Kidney glomerular epithelial cell (primary cell): ENCODE results near the gene ZFC3H1.
A peak's percentile ranks its signal among the peaks of the same experiment; 100 is the strongest.

ENCODE experiments used
- DNase-seq: peaks from one replicate; lab custom pipeline; 2025; lab: John Stamatoyannopoulos, UW

ZFC3H1 gene

DNA sequence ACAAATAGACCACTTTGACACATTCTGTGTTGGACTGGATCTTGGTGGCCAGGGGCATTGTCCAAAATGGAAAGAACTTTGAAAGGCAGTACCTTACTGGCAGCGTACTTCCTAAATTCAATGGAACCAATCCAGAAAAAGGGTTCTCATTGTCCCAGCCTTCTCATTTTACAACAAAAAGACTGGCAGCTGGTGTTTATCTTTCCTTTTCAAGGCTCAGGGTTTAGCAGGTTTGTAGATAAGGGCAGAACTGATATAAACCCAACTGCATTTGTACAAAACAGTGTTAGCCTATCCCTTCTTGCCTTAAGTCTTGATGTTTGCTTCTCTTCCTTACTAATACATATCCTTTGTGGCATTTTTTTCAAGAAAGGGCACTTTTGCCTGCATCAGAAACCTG is 8.2 kb upstream of the ZFC3H1 start:
- no peak for DNase-seq

DNA sequence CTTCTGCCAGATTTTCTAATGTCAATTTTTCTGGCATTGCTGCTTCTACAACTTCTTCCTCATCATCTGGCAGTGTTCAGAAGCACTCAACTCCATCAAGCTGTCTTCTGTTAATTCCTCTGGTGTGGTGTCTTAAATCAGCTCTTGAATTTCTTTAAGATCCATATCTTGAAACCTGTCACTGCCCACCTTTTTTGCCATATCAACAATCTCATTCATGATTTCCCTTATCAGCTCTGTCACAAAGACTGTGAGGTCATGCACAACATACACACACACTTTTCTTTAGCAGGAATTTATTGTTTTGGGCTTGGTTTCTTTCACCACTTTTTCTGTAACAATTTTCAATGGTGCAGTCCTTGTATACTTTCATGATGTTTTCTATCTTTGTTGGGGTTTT is 7.7 kb upstream of the ZFC3H1 start:
- no peak for DNase-seq

DNA sequence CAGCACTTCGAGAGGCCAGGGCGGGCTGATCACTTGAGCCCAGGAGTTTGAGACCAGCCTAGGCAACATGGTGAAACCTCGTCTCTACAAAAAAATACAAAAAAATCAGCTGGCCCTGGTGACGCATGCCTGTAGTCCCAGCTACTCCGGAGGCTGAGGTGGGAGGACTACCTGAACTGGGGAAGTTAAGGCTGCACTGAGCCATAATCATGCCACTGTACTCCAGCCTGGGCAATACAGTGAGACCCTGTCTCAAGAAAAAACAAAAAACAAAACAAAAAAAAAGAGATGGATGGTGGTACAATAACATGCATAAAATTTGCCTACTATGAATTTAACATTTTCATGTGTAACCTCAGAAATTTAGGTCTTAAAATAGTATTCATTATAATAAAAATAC is 2.6 kb upstream of the ZFC3H1 start:
- DNase-seq: no peak

DNA sequence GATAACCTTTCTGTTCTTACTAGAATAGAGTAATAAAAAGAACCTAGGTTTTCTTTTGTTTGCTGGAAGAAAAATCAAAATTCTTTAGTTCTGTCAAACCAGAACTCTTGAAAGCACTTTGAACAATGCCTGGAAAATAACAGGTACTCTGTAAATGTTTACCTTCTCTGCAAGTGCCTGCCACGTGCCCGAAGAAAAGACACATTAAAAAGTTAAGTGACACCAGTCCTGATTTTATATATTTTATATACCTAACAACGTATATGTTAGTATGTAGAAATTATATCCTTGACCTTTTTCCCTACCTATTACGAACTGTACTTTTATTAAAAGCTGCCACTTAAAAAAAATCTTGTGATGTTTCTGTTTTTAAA is 1.4 kb upstream of the ZFC3H1 start:
- no peak for DNase-seq

DNA sequence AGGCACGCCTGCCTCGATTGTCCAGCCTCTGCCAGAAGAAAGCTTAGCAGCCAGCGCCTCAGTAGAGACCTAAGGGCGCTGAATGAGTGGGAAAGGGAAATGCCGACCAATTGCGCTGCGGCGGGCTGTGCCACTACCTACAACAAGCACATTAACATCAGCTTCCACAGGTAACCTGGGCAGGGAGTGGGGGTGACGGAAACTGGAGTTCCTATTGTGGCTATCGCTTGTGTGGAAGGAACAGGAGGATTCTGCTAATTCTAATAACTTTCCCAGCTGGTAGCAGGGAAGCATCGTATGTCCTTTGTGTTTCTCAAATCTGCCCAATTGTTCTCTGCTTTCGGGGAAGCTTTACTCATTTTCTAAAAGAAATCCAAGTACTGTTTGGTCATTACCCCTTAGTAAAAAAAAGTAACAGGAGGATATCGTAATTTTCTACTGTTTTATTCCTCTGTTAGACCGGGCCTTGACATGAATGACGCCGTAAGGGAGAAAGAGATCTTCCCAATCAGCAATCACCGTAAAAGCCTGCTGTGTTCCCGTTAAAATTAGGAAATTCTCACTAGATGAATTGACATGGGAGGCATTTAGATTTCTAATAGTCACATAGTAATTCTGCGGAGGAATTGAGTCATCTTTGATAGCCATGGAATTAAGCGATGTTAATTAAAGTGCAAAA is 902 bp upstream of the ZFC3H1 start:
- DNase-seq: peak; percentile 42

DNA sequence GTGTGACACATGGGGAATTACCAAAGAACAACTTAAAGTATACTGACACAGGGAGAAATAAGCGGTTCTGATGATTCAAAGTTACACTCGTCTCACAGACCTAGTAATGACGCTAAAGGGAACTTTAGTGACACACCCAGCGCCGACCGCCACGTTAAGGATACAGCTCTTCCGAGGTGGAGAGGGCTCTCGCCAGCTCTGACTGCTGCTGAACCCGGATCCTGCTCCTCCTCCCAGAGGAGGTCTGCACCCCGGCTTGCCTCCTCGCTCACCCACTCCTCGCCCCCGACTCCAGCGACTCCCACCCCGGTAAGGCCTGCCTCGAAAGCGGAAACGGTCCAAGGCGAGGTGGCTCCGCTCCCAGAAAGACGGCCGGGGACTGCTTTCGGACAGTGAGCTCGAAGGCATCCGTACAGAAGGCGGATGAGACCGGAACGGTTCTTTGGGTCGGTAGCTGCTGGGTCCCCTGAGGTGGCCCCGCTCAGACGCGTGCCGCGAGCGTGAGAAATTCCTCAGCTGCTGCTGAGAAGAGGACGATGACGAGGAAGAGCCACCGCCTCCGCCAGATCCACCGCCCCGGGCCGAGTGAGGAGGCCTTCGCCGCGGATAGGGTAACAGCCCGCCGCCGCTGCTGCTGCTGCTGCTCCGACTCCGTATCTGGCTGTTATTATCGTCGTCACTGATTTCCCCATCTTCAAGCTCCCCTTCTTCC is 643 bp downstream of the ZFC3H1 start:
- DNase-seq: no peak

DNA sequence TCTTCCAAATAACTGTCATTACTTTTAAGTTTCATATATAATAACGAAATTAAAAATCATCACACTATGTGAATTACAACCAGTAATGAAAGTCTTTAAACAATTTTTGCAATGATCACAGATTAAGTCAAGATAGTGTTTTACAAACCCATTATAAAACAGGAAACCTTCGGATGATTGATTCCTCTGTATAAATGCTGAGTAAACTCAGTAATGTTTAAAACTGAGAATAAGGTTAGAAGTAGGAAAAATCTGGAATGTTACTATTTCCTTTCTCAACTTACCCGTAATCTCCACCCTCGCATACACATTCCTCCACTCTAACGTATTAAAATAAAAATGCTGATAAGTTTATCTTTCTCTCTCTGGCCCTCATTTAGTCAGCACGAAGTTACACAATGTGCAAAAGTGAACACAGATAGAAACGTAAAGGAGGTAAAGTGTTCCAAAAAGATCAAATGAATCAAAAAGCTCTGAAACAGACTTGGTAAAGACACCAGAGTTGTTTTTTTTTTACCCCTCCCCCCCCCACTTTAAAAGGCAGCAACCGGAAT is 1.6 kb downstream of the ZFC3H1 start:
- DNase-seq: no peak

DNA sequence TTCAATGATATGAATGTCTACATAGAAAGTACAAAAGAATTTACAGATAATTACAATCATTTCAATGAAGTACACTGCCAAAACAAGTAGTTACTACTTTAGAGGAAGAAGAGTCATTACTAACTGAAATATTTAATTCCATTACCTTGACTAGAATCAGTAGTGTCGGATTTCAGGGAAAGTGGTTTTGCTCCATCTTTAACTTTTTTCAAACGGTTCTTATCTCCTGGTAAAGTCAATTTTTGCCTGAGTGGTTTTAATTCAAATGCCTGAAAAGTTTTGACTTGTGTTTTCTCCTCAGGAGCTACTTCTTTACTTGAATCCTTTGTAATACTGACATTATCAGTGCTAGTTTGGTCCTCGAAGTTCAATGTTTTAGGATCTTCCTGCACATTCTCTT is 6.9 kb downstream of the ZFC3H1 start:
- no peak for DNase-seq

DNA sequence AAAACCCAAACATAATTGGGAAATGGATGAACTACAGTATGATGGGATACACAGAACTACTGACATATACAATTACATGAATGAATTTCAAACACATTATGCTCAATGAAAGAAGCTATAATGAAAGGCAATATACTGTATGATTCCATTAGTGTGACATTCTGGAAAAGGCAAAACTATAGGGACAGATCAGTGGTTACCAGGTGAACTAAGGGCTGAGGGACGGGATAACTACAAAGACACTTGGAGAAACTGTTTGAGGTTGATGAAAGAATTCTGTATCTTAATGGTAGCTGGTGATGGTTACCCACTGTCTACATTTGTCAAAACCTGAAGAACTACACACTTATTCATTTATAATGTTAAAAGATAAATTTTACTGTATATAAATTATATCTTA is 7.7 kb downstream of the ZFC3H1 start:
- DNase-seq: no peak

DNA sequence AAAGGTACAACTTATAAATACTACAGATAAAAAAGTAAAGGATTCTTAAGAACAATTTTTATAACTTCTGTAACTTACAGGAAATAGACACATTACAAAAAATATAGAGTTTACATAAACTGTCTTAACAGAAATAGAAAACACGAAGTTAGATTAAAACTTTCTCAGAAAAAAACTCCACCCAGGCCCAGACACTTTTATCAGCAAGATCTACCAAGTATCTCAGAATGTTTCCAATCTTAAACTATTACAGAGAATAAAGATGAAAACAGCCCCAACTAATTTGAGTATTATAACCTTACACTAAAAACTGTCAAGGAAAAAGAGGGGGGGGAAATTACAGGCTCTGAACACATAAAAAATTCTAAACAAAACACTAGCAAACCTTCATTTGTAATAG is 8.2 kb downstream of the ZFC3H1 start:
- DNase-seq: no peak

DNA sequence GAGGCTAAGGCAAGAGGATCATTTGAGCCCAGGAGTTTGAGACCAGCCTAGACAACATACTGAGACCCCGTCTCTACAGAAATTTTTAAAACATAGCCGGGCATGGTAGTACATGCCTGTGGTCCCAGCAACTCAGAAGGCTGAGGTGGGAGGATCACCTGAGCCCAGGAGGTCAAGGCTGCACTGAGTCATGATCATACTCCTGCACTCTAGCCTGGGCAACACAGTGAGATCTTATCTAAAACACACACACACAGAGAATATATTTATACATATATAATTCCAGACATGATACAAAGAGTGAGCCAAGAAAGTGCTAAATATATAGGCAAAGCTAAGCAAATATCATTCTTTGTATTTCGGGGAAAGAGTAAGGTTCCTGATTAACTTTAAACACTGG is 9.4 kb downstream of the ZFC3H1 start:
- no peak for DNase-seq

DNA sequence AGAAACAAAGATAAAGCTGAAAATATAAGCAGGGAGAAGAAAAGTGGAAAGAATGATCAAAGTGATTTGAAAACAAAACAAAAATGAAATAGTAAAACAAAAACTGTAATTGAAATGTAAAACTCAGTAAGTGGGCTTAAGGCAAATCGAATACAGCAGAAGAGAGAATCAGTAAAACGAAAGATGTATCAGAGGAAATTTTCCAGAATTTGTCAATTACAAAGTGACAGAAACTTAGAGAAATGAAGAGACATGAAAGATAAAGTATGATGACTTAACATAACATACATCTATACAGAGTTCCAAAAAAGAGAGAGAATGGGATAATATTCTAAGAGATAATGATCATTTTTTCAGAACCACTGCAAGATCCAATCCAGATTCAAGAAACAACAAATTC is 10.5 kb downstream of the ZFC3H1 start:
- no peak for DNase-seq

DNA sequence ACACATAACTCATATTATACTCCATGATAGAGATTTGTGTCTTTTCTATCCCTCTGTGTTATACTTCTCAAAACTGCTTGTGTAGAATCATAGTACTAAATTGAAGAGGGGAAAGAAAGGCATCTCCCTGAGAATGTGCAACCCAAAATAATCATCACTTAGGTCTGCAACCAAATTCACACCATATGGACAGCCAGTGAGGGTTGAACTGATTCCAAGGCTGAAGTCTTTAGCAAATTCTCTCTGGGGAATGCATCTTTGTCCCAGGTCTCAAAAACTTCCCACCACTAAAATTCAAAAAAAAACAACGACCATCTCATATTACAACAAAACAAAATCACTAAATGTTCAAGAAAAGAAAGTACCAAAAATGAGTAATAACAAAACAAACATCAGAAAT is 11.0 kb downstream of the ZFC3H1 start:
- DNase-seq: no peak

DNA sequence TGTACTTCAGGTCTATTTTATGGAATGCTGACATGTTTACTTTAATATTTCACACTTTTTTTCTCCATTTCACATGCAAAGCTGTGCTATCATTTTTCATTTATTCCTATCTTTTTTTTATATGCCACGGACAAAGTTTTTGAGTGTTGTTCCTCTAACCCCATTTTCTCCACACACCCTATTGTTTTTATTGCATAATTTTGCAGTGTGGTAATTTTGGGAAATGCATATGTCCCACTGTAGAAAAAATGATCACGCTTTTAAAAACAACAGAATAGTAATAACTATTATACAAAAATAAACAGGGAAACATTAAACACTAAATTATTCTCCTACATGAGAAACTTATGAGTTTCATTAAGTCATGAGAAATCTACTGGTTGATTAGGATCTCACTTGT is 14.2 kb downstream of the ZFC3H1 start:
- DNase-seq: no peak

DNA sequence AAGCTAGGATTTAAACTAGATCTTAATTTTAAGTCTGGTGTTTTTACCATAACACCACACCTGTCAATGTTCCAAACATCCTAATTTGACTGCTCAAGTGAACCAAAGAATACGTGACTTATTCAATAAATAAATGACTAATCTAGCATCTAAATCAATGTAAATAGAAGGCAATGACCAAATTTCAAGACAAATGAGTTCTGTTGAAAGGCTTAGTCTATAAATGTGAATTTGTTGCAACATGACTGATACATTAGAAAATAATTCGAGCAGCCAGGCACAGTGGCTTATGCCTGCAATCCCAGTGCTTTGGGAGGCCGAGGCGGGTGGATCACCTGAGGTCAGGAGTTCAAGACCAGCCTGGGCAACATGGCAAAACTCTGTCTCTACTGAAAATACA is 15.1 kb downstream of the ZFC3H1 start:
- no peak for DNase-seq

DNA sequence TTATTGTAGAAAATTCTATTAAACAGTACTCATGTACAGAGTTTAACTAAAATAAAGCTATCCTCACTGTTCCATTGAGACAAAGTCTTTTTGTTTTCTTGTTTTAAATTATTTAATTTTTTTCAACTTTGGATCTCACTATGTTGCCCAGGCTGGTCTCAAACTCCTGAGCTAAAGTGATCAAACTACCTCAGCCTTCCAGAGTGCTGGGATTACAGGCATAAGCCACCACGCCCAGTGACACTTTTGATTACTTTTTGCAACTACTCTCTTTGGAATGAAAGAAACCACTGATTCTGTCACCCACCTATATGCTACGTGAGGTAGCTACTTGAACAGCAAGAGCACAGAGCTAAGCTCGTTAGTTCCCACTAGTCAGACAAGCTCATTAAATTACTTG is 17.1 kb downstream of the ZFC3H1 start:
- DNase-seq: no peak

DNA sequence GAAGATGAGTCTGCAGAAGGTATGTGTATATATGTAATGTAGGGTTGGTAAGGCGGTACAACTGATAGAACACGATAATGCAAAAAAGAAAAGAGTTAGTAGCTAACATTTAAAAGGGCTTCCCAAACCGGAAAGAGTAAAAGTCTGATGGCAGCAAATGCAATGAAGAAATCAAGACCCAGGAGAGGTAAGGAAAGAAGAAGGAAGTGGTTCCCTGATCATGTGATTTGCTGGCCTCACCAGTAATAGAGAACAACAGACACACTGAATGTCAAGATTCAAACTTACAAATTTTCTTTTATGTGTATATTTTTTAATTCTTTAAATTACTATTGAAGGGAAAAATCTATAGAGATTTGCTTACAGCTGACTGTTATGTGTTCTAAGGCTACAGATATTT is 18.4 kb downstream of the ZFC3H1 start:
- DNase-seq: no peak

DNA sequence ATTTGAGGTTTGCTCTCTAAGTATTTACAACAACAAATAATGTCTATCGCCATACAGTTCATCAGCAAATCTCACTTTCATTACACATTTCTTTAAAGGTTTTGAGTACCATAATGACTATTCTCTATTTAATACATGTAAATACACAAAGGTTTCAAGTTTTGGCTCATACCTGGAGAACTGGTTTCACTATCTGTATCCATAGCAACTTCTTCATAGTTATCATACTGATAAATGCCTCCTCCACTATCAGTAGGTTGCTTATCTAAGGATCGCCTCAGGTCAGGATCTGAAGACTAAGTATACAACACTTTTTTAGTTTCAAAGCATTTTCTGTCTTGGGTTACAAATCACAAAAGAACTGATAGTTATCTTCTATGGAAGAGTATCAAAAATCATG is 21.4 kb downstream of the ZFC3H1 start:
- DNase-seq: no peak

DNA sequence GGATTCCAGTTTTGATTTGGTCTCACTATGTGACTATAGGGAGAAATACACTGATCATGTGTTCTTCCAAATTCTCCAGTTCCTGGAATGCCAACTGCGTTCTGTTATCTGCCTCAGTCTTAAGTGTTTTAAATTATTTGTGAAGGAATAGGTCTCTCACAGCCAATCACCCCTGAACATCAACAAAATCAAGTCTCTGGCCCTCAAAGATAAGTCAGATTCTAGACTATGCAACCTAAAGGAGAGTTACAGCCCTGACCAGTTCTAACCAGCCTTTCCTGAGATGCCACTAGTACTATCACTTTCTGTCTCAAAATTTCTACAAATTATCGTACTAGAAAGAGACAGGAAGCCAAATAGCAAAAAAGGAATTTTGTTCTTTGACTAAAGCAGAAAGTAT is 22.3 kb downstream of the ZFC3H1 start:
- DNase-seq: no peak

DNA sequence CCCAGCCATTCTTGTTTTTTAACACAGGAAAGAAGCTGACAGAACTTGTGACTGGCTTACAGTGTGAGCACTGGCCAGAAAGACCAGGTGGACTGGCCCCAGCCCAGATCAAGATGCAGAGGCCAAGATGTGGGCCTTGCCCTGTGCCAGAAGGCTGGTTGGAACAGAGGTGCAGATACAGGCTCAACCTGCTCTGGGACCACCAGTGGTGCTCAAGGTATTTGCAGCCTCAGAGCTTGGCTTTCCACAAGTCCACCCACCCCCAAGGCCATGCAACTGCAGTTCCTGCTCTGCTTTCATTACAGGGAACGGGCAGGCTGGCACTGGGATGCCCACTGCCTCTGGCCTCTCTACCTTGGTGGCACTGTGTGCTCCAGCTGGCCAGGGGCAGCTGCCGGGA is 23.3 kb downstream of the ZFC3H1 start:
- DNase-seq: no peak

DNA sequence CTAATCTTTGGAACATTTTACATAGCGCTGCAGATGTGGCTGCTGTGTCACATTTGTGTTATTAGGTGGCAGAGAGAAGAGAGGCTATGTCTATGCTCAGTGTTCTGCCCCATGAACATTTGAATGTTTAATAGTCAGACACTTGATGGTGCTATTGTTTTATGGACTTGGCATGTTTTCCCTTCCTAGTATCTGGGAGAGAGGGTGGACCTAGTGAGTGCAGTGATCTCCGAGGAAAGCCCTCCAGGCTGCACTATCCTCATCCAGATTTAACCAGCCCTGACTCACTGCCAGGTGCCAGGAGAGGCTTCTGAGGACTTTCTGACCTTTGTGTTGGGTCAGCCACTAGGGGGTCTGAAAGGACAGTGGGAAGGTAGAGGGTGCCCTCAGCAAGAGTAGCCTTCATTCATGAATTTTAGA is 24.3 kb downstream of the ZFC3H1 start:
- DNase-seq: no peak

DNA sequence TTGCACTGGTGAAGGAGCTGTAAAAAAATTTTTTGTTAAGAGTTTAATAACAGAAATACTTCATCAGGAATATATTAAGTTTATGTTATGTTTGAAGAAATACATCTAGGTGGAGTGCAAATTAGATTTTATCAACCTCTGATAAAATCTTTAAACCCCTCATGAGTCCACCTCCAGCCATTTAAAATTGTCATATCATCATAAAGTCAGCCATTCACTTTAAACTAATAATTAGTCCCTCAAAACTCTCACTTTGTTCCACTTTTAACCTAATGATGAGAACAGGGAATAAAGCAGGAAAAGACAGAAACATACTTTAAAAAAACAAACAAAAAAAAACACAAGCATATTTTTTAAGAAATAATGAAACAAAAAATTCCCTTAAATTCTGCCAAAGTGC is 25.1 kb downstream of the ZFC3H1 start:
- DNase-seq: no peak

DNA sequence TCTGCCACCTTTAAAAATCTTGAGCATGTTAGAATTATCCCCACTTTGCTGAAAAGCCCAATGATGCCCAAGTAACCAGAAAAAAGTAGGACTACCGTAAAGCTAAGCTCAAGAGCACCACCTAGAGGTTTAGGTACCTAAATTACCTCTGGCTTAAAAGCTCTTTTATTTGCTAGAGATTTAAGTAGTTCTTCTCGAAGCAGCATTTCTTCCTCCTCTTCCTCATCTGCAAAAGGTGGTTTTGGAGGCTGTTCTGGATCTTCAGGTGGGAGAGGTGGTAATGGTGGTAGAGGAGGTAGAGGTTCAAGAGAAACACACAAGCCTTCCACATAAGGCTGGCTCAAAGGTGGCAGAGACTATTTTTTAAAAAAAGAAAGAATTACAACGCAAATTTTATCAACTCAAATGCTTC is 26.9 kb downstream of the ZFC3H1 start:
- DNase-seq: peak; percentile 54
